ENCODE results near the gene CD3G. TPM values are rescaled to one million over a fixed set of nuclear protein-coding genes. Genes with fewer than 3 reads are reported as not detected.

CD3G gene
- total and polyA plus RNA-seq, 9 of the 15 experiments (the other 6 are each of a cell fraction or from before 2014, with no cell fraction given), result 0.30 to 1.7 (median 0.47) TPM

DNA sequence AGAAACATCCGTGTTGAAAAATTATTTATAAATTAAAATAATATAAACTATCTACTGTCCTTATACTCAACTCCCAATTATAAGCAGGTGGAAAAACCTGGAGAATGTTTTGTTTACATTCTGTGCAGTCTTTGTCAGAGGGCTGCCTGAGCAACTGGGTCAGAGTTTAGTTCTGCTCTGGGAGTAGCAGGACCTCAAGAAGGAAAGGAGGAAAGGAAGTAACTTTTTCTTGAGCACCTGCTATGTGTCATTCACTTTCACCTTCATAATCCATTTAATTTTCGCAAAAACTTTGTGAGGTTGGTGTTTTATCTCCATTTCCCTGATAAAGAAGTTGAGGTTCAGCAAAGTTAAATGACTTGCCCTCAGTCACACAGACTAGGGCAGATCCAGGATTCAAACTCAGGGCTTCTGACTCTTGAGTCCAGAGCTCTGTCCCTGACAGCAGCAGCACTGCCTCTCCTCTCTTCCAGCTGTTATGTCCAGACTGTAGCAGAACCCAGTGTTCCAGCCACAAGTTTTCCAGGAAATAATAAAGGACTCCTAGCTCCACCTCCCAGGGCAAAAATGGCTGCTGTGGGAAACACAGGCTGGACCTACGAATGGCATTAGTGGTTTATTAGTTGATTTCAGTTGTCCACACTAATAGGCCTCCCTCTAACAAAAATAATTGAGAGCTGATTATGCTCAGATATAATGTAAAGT, 33.2 kb upstream of the CD3G start:
- peak; percentile 70 for FAIRE-seq
- no peaks in the 10 kb centered on the region for H3K36me3 ChIP-seq (ENCODE audit: control insufficient read depth, insufficient read depth, low read length)
- H2AFZ ChIP-seq (ENCODE audit: low read depth, low read length), result peak overlapping the region; percentile 34; the same call in 1 of the 2 replicates

DNA sequence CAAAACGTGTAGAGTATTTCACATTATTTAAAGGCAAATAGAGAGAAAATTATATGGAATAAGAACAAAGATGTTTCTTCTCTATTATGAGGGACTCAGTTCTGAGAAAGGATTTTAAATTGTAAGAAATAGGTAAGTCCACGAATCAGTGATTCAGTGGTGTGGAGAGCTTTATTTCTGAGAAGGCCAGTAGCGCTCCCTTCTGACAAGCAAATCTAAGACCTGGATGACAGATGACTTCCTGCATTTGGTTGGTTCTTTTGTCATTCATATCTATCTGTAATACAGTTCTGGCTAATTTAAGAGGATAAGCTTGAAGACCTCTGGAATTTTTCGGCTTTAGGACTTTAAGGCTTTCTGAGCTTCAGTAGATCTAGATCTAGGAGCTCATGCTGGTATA, 32.6 kb upstream of the CD3G start:
- 4% methylated on average over 4 of the region's 4 CpGs for WGBS (ENCODE audit: insufficient coverage, low coverage, missing lambda C conversion rate)
- peak overlapping the region; percentile 34; the same call in 1 of the 2 replicates for H2AFZ ChIP-seq (ENCODE audit: low read depth, low read length)
- peaks cover 12 to 31% of the 10 kb centered on the region in 2 experiments for H3K4me1 ChIP-seq (replicated peaks in 1 of 2; ENCODE audit: control insufficient read depth in 2 of 2, insufficient read depth in 2 of 2, low read length in 2 of 2)
- H3K9ac ChIP-seq (ENCODE audit: insufficient read depth in 1 of 2, low read depth in 2 of 2, low read length in 2 of 2), result no peak overlapping the region
- in situ Hi-C loops (cut with MboI) (no loop called here), intact Hi-C loops (cut with micrococcal nuclease) (loop anchor here (1.0 to 5.0 kb wide), 2 partner anchors 36 to 113 kb away; no protein-coding TSS in a partner anchor)
- no peak overlapping the region; the same call in 2 of the 3 replicates for H3K27ac ChIP-seq (ENCODE audit: extremely low read depth, low read depth, low read length)
- H3K9me3 ChIP-seq (replicated peaks; ENCODE audit: control insufficient read depth, insufficient read depth, low read depth, low read length), result no peaks in the 10 kb centered on the region
- H3K36me3 ChIP-seq (ENCODE audit: control insufficient read depth, insufficient read depth, low read length), result no peaks in the 10 kb centered on the region
- BruUV-seq (replicated peaks), result no TSS peak
- peaks cover 3% of the 10 kb centered on the region for H3K9me1 ChIP-seq (ENCODE audit: control insufficient read depth, insufficient read depth, low read length)
- ChIA-PET CTCF (ENCODE audit: low intra/inter-chr PET ratio) (no interaction called here), POLR2A (no interaction called here)
- ATAC-seq, result peak; percentile 41; the same call in 2 of the 3 replicates
- H4K20me1 ChIP-seq (replicated peaks; ENCODE audit: control insufficient read depth, insufficient read depth, low read length), result no peaks in the 10 kb centered on the region
- H3K79me2 ChIP-seq (ENCODE audit: control insufficient read depth, insufficient read depth, low read length), result no peaks in the 10 kb centered on the region
- no peak overlapping the region for H3K4me2 ChIP-seq (ENCODE audit: insufficient read depth, low read length)
- FAIRE-seq, result peak; percentile 29
- H3K4me3 ChIP-seq, result no peak overlapping the region
- peaks cover 0 to 7% of the 10 kb centered on the region in 2 experiments; a peak in 1 of 5 replicates for H3K27me3 ChIP-seq (ENCODE audit: control insufficient read depth in 2 of 2, insufficient read depth in 2 of 2, low read length in 2 of 2)
- DNase-seq (ENCODE audit: extremely low read depth in 1 of 4, low spot score in 3 of 4), result peak in 1 of 4 experiments; percentile 38
- TF ChIP-seq EP300 (IDR thresholded peaks at IDR 0.05; ENCODE audit: low read length) (no peak), SAP30 (IDR thresholded peaks at IDR 0.05; ENCODE audit: borderline replicate concordance, insufficient read depth, low read depth, low read length, poor library complexity, severe bottlenecking) (no peak), CCAR2 (IDR thresholded peaks at IDR 0.05; ENCODE audit: low read depth, low read length) (no peak), CREM (IDR thresholded peaks at IDR 0.05; ENCODE audit: low read depth) (no peak), MEIS2 (IDR thresholded peaks at IDR 0.05; ENCODE audit: partially characterized antibody) (peak; percentile 89), ARNT (IDR thresholded peaks at IDR 0.05) (no peak), GATA2 (CRISPR knock-in tag; IDR thresholded peaks at IDR 0.05) (no peak), RAD21 (CRISPR knock-in tag; conservative IDR thresholded peaks at IDR 0.05 in 1 of 2, IDR thresholded peaks at IDR 0.05 in 1 of 2) (peak in 1 of 2 experiments; percentile 53; a peak in 3 of 4 replicates), RHOXF2B (CRISPR knock-in tag; conservative IDR thresholded peaks at IDR 0.05) (no peak), ZFP36 (IDR thresholded peaks at IDR 0.05; ENCODE audit: low read depth, low read length, partially characterized antibody) (no peak), ELF1 (tag; IDR thresholded peaks at IDR 0.05) (no peak; the same call in 1 of the 2 replicates), ZFP1 (CRISPR knock-in tag; IDR thresholded peaks at IDR 0.05) (no peak), KAT8 (IDR thresholded peaks at IDR 0.05; ENCODE audit: low read depth) (no peak), MCM7 (IDR thresholded peaks at IDR 0.05) (no peak), ZNF79 (CRISPR knock-in tag; IDR thresholded peaks at IDR 0.05; ENCODE audit: low read depth) (no peak)

More for the DNA sequence above, 33.2 kb upstream of the CD3G start:
- Histone ChIP-seq H3K9me3 (replicated peaks; ENCODE audit: control insufficient read depth, insufficient read depth, low read depth, low read length) (no peaks in the 10 kb centered on the region), H3K4me3 (no peak overlapping the region), H3K9ac (ENCODE audit: insufficient read depth in 1 of 2, low read depth in 2 of 2, low read length in 2 of 2) (no peak overlapping the region; a peak in 1 of 4 replicates), H3K4me1 (replicated peaks in 1 of 2; ENCODE audit: control insufficient read depth in 2 of 2, insufficient read depth in 2 of 2, low read length in 2 of 2) (peaks cover 6 to 31% of the 10 kb centered on the region in 2 experiments), H3K9me1 (ENCODE audit: control insufficient read depth, insufficient read depth, low read length) (peaks cover 3% of the 10 kb centered on the region), H3K79me2 (ENCODE audit: control insufficient read depth, insufficient read depth, low read length) (no peaks in the 10 kb centered on the region), H3K27ac (ENCODE audit: extremely low read depth, low read depth, low read length) (peak overlapping the region; percentile 8; the same call in 1 of the 3 replicates), H3K4me2 (ENCODE audit: insufficient read depth, low read length) (no peak overlapping the region), H4K20me1 (replicated peaks; ENCODE audit: control insufficient read depth, insufficient read depth, low read length) (no peaks in the 10 kb centered on the region), H3K27me3 (ENCODE audit: control insufficient read depth in 2 of 2, insufficient read depth in 2 of 2, low read length in 2 of 2) (peaks cover 0 to 7% of the 10 kb centered on the region in 2 experiments; a peak in 1 of 5 replicates)
- POLR2A ChIA-PET, result no interaction called here
- WGBS (ENCODE audit: insufficient coverage, low coverage, missing lambda C conversion rate), result 24% methylated on average over 3 of the region's 3 CpGs
- DNase-seq (ENCODE audit: extremely low read depth in 1 of 4, low spot score in 3 of 4), result no peak
- ATAC-seq, result no peak
- TF ChIP-seq YY1 (IDR thresholded peaks at IDR 0.05; ENCODE audit: borderline replicate concordance in 1 of 3, control insufficient read depth in 1 of 3, extremely low read depth in 1 of 3, insufficient read depth in 3 of 3, insufficient read length in 1 of 3, insufficient replicate concordance in 2 of 3, low read depth in 1 of 3, low read length in 2 of 3) (peak in 1 of 3 experiments; percentile 30), BCL6 (CRISPR knock-in tag; IDR thresholded peaks at IDR 0.05) (no peak)
- CTCF ChIA-PET (ENCODE audit: low intra/inter-chr PET ratio), result no interaction called here
- no TSS peak for BruUV-seq (replicated peaks)
- in situ Hi-C loops (cut with MboI) (no loop called here), intact Hi-C loops (cut with micrococcal nuclease) (loop anchor here (1.0 to 5.0 kb wide), 2 partner anchors 36 to 113 kb away; no protein-coding TSS in a partner anchor)
